Measurements from ENCODE around the gene ALG10.
"Not testable (repeated sequence)": the region's sequence is repeated elsewhere in the genome, so short reads cannot be mapped to it uniquely, and the experiment has no call there.

ALG10 gene
- long read RNA-seq, transcript ALG10-201 (3 exons, 3,128 nt): major isoform, 13 of 19 reads
- long read RNA-seq, partial matches to known transcripts: 0 of 19 reads
- long read RNA-seq, other reads (novel, unspliced or antisense): 3 of 19 reads

- H3K4me3 ChIP-seq (replicated peaks; ENCODE audit: insufficient read depth, low read length): peak within 1 kb of the TSS; percentile 77
- no peak for TF ChIP-seq SPI1 (IDR thresholded peaks at IDR 0.05; ENCODE audit: borderline replicate concordance, low read depth)
- no peak for TF ChIP-seq CTCF (IDR thresholded peaks at IDR 0.05; ENCODE audit: insufficient read depth, low read length)
- TF ChIP-seq POLR2AphosphoS5 (IDR thresholded peaks at IDR 0.05; ENCODE audit: low read depth): peak; percentile 92
- TF ChIP-seq REST (IDR thresholded peaks at IDR 0.05; ENCODE audit: insufficient replicate concordance, low read depth): peak; percentile 68
- peak; percentile 96 for TF ChIP-seq GABPA (IDR thresholded peaks at IDR 0.05; ENCODE audit: low read depth)
- H3K27ac ChIP-seq (replicated peaks): peak within 1 kb of the TSS; percentile 87
- DNase-seq (ENCODE audit: low read depth in 1 of 2, low spot score in 1 of 2): peak; percentile 82 to 97
- no peaks in the 10 kb centered on the region for H3K27me3 ChIP-seq (ENCODE audit: insufficient read depth, poor library complexity, severe bottlenecking)
Measured at GRCh38 chr12:34022079-34022830, at the start of gene ALG10. TSS of gene ALG10 (plus strand) at chr12:34022496. CDS start at chr12:34022600, 104 bp downstream.

- not testable (repeated sequence) for DNase-seq (ENCODE audit: low read depth in 1 of 2, low spot score in 1 of 2); H3K27me3 ChIP-seq (ENCODE audit: insufficient read depth, poor library complexity, severe bottlenecking); H3K27ac ChIP-seq (replicated peaks); H3K4me3 ChIP-seq (replicated peaks; ENCODE audit: insufficient read depth, low read length)
Measured at GRCh38 chr12:33972884-33973283, 49.4 kb upstream of the ALG10 start.

GRCh38 chr12:33977887-33978286 is 44.4 kb upstream of the ALG10 start:
- no peak for DNase-seq (ENCODE audit: low read depth in 1 of 2, low spot score in 1 of 2)
- TF ChIP-seq SPI1 (IDR thresholded peaks at IDR 0.05; ENCODE audit: borderline replicate concordance, low read depth) (no peak), REST (IDR thresholded peaks at IDR 0.05; ENCODE audit: insufficient replicate concordance, low read depth) (no peak), POLR2AphosphoS5 (IDR thresholded peaks at IDR 0.05; ENCODE audit: low read depth) (no peak)
- Histone ChIP-seq H3K4me3 (replicated peaks; ENCODE audit: insufficient read depth, low read length) (no peak overlapping the region), H3K27ac (replicated peaks) (no peak overlapping the region), H3K27me3 (ENCODE audit: insufficient read depth, poor library complexity, severe bottlenecking) (no peaks in the 10 kb centered on the region)

GRCh38 chr12:33988197-33988805 is 34.0 kb upstream of the ALG10 start:
- H3K4me3 ChIP-seq (replicated peaks; ENCODE audit: insufficient read depth, low read length): no peak overlapping the region
- TF ChIP-seq SPI1 (IDR thresholded peaks at IDR 0.05; ENCODE audit: borderline replicate concordance, low read depth): no peak
- no peak for TF ChIP-seq CTCF (IDR thresholded peaks at IDR 0.05; ENCODE audit: insufficient read depth, low read length)
- no peak for TF ChIP-seq REST (IDR thresholded peaks at IDR 0.05; ENCODE audit: insufficient replicate concordance, low read depth)
- TF ChIP-seq GABPA (IDR thresholded peaks at IDR 0.05; ENCODE audit: low read depth): no peak
- TF ChIP-seq POLR2AphosphoS5 (IDR thresholded peaks at IDR 0.05; ENCODE audit: low read depth): no peak
- no peak overlapping the region for H3K27ac ChIP-seq (replicated peaks)

More at GRCh38 chr12:33988197-33988805, 34.0 kb upstream of the ALG10 start:
- DNase-seq (ENCODE audit: low read depth in 1 of 2, low spot score in 1 of 2): no peak
- no peaks in the 10 kb centered on the region for H3K27me3 ChIP-seq (ENCODE audit: insufficient read depth, poor library complexity, severe bottlenecking)
